Endothelial cell of umbilical vein (primary cell): Measurements from ENCODE around the gene CUL2. TPM values are rescaled to one million over a fixed set of nuclear protein-coding genes. Genes with fewer than 3 reads are reported as not detected.

Experiments
- BruUV-seq: library from RNA; stranded (reverse); fragments of 400-500 nt; replicated peaks from 2 replicates; lab custom pipeline; 2021; lab: Mats Ljungman, UMichigan
- CTCF ChIA-PET: fragments of 300-600, 350-600 bp; sonication (Branson Sonifier 250); formaldehyde crosslinking; loops from one replicate; lab custom pipeline; 2021; ENCODE audit warnings: antibody characterized with exemption, inconsistent platforms; lab: Charles Lee
- POLR2A ChIA-PET: fragments of 300-600, 350-600 bp; sonication (Branson Sonifier 250); formaldehyde crosslinking; loops from one replicate; lab custom pipeline; 2021; ENCODE audit warnings: antibody characterized with exemption, inconsistent platforms; lab: Charles Lee
- DNase-seq: peaks from one replicate; pipeline ENCODE4 v3.0.0-alpha.2; 2011; ENCODE audit warnings: low read depth, low spot score
- FAIRE-seq: peaks from 2 replicates; lab custom pipeline; 2011; peaks lifted over from hg19 to GRCh38; lab: Jason Lieb, UNC
- H2AFZ ChIP-seq: 2 replicates; pipeline ENCODE4 v1.6.0; 2012; ENCODE audit warnings: low read depth, low read length, control low read depth, inconsistent platforms
- H3K27ac ChIP-seq: 2 replicates; pipeline ENCODE4 v1.5.1; 2011; ENCODE audit warnings: low read depth, mild to moderate bottlenecking, control low read depth, low read length, moderate library complexity; ENCODE audit not compliant: insufficient read depth
- H3K27me3 ChIP-seq, 2 experiments: 2 replicates each; pipeline versions ENCODE4 v1.6.0 to v1.6.1; 2011; ENCODE audit warnings: low read length in 2 of 2, mixed read lengths in 1 of 2; ENCODE audit not compliant: control insufficient read depth in 2 of 2, insufficient read depth in 2 of 2
- H3K36me3 ChIP-seq, 2 experiments: 2 replicates in 1 of 2; 3 replicates in 1 of 2; pipeline ENCODE4 v1.5.1; 2011; ENCODE audit warnings: low read length in 2 of 2, mild to moderate bottlenecking in 1 of 2, moderate library complexity in 1 of 2; ENCODE audit not compliant: control insufficient read depth in 2 of 2, insufficient read depth in 2 of 2; ENCODE audit errors: extremely low read depth in 1 of 2
- H3K4me1 ChIP-seq: 3 replicates; pipeline ENCODE4 v1.5.1; 2011; ENCODE audit warnings: mild to moderate bottlenecking, low read length; ENCODE audit not compliant: control insufficient read depth, insufficient read depth; ENCODE audit errors: extremely low read depth
- H3K4me2 ChIP-seq: 2 replicates; pipeline ENCODE4 v1.6.1; 2011; ENCODE audit warnings: low read length, control low read depth, mixed read lengths; ENCODE audit not compliant: insufficient read depth
- H3K4me3 ChIP-seq, 3 experiments: fragments of 200-600 bp in 1 of 3; sonication (generic), shearing (Covaris generic) in 1 of 3; replicated peaks in 1 of 3; 2 replicates each; pipeline ENCODE4 v1.5.1; 2011 to 2016; ENCODE audit warnings: control low read depth in 3 of 3, low read length in 3 of 3, mild to moderate bottlenecking in 2 of 3, inconsistent platforms in 1 of 3, low read depth in 1 of 3, moderate library complexity in 1 of 3; ENCODE audit not compliant: insufficient read depth in 1 of 3
- H3K79me2 ChIP-seq: 2 replicates; pipeline ENCODE4 v1.6.0; 2012; ENCODE audit warnings: low read length, inconsistent platforms; ENCODE audit not compliant: control insufficient read depth, insufficient read depth
- H3K9ac ChIP-seq: replicated peaks from 2 replicates; pipeline ENCODE3; 2011; ENCODE audit warnings: low read length, control low read depth; ENCODE audit not compliant: insufficient read depth; ENCODE audit errors: extremely low read depth
- H3K9me1 ChIP-seq: replicated peaks from 3 replicates; pipeline ENCODE4 v1.6.0; 2011; ENCODE audit warnings: mild to moderate bottlenecking, low read length; ENCODE audit not compliant: control insufficient read depth, insufficient read depth; ENCODE audit errors: extremely low read depth
- H3K9me3 ChIP-seq: replicated peaks from 2 replicates; pipeline ENCODE4 v1.5.1; 2012; ENCODE audit warnings: low read length, inconsistent platforms; ENCODE audit not compliant: control insufficient read depth, insufficient read depth
- H4K20me1 ChIP-seq: replicated peaks from 2 replicates; pipeline ENCODE3; 2011; ENCODE audit warnings: mild to moderate bottlenecking, low read length; ENCODE audit not compliant: control insufficient read depth, insufficient read depth; ENCODE audit errors: extremely low read depth
- EZH2 ChIP-seq: IDR thresholded peaks from 2 replicates; pipeline ENCODE4 v1.6.1; 2012; ENCODE audit warnings: borderline replicate concordance, low read depth, mild to moderate bottlenecking, moderate library complexity, low read length, inconsistent platforms; ENCODE audit not compliant: severe bottlenecking
- FOS ChIP-seq: IDR thresholded peaks from 2 replicates; pipeline ENCODE4 v1.6.1; 2011; ENCODE audit warnings: mild to moderate bottlenecking, low read length, moderate library complexity, borderline replicate concordance; ENCODE audit not compliant: insufficient read depth
- GATA2 ChIP-seq: IDR thresholded peaks from 2 replicates; pipeline ENCODE4 v1.7.0; 2011; ENCODE audit warnings: low read depth, mild to moderate bottlenecking, moderate library complexity, mixed read lengths, low read length; ENCODE audit not compliant: insufficient read length, insufficient read depth
- JUN ChIP-seq: IDR thresholded peaks from 2 replicates; pipeline ENCODE4 v1.6.1; 2011; ENCODE audit warnings: borderline replicate concordance, low read depth; ENCODE audit not compliant: insufficient read length, insufficient read depth
- MYC ChIP-seq: IDR thresholded peaks from one replicate; pipeline ENCODE4 v1.6.1; 2011; ENCODE audit warnings: mild to moderate bottlenecking, low read depth, low read length
- POLR2A ChIP-seq: IDR thresholded peaks from 2 replicates; pipeline ENCODE4 v1.6.1; 2012; ENCODE audit warnings: low read depth, mild to moderate bottlenecking, control low read depth, low read length
- dilution Hi-C: fragments of 300-500 bp; cut with MboI; formaldehyde crosslinking; loops from one replicate; pipeline ENCODE4 v1.15.0; 2019; ENCODE audit warnings: low sequenced_read_pairs; ENCODE audit not compliant: extremely low pct_ligation_motif_present
- intact Hi-C: fragments of 100-400 bp; cut with micrococcal nuclease; formaldehyde crosslinking; loops from one replicate; pipeline ENCODE4 v1.10.0; 2022
- polyA plus RNA-seq, 4 experiments: library from polyadenylated mRNA; depleted of rRNA in 3 of 4; stranded (reverse) in 3 of 4; unstranded in 1 of 4; fragments of >200 nt; gene quantifications; 2 replicates each; pipeline versions ENCODE4 v1.2.1 to v1.2.3, GENCODE V29; 2011 to 2012; ENCODE audit warnings: missing spikeins in 1 of 4
- total RNA-seq: library from RNA; stranded (reverse); gene quantifications from 2 replicates; pipeline ENCODE4 v1.2.3, GENCODE V29; 2021
- TF ChIP-seq, protein P1 (sequence below), 2 donors: IDR thresholded peaks; 1 replicate in 1 of 2; 2 replicates in 1 of 2; pipeline ENCODE4 v1.5.1; 2011; ENCODE audit warnings: low read length in 2 of 2, mild to moderate bottlenecking in 2 of 2, moderate library complexity in 2 of 2, control low read depth in 1 of 2, inconsistent platforms in 1 of 2, low read depth in 1 of 2; ENCODE audit not compliant: insufficient read depth in 1 of 2; ENCODE audit errors: extremely low read depth in 1 of 2
- TF ChIP-seq, protein P2 (sequence below): IDR thresholded peaks from 2 replicates; pipeline ENCODE4 v1.6.1; 2011; ENCODE audit not compliant: insufficient read depth, insufficient read length

Gene CUL2
- total and polyA plus RNA-seq, 2 donors (not counting 3 experiments of a cell fraction or from before 2014, with no cell fraction given) = 11.6 to 45.3 TPM

DNA sequence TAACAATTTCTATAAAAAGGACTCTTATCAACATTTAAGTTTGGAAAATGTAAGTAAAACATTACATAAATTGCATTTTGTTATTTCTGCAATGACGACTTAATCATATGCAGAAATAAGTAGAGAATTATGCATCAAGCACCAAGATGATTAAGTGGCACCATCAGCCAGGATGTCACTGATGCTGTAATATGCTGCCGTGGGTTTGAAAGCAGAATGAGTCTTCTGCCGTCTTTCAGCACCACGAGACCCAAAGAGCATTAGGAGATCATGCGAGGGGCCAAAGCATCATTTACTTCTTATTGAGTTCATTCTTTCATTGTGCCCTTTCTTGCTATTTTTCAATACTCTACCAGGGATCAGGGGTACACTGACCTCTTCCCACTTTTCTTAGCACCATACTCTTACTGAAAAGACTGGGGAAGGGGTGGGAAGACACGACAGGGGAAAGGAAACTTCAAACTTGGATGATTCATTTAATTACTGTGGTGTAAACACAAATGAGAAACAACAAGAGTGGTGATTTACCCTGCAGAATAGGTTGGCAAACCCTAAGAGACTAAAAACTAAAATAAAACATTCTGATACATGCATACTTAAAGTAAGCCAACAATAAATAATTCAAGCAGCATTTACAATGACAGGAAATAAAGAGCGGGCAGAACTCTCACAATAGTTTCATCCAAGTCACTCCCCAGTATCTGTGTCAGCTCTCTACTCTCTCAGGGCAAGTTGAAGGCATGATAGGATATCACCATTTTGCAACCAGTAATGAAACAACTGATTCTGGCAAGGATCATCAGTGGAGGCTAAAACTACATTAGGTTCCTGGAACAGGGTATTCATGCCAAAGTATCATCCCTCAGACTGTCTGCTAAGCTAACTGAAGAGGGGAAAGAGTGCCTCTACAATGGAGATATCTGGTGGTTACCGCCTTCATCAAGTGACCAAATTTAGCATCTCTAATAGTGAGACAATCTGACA lies 70.8 kb downstream of the CUL2 start:
- dilution Hi-C loops (no loop called here), intact Hi-C loops (no loop called here)
- Histone ChIP-seq H3K36me3 (peaks cover 0 to 8% of the 10 kb centered on the region in 2 experiments), H4K20me1 (no peaks in the 10 kb centered on the region), H3K9me1 (no peaks in the 10 kb centered on the region), H3K79me2 (no peaks in the 10 kb centered on the region), H3K4me3 (no peak overlapping the region), H3K9me3 (no peaks in the 10 kb centered on the region), H3K9ac (no peak overlapping the region), H3K27me3 (no peaks in the 10 kb centered on the region), H3K4me2 (no peak overlapping the region), H2AFZ (no peak overlapping the region), H3K4me1 (no peaks in the 10 kb centered on the region), H3K27ac (no peak overlapping the region)
- FAIRE-seq = no peak
- no peak for TF ChIP-seq GATA2
- no peak for TF ChIP-seq POLR2A
- TF ChIP-seq FOS = no peak
- no peak for TF ChIP-seq MYC
- TF ChIP-seq, protein P1, sequence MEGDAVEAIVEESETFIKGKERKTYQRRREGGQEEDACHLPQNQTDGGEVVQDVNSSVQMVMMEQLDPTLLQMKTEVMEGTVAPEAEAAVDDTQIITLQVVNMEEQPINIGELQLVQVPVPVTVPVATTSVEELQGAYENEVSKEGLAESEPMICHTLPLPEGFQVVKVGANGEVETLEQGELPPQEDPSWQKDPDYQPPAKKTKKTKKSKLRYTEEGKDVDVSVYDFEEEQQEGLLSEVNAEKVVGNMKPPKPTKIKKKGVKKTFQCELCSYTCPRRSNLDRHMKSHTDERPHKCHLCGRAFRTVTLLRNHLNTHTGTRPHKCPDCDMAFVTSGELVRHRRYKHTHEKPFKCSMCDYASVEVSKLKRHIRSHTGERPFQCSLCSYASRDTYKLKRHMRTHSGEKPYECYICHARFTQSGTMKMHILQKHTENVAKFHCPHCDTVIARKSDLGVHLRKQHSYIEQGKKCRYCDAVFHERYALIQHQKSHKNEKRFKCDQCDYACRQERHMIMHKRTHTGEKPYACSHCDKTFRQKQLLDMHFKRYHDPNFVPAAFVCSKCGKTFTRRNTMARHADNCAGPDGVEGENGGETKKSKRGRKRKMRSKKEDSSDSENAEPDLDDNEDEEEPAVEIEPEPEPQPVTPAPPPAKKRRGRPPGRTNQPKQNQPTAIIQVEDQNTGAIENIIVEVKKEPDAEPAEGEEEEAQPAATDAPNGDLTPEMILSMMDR (IDR thresholded peaks at IDR 0.05; ENCODE audit: extremely low read depth in 1 of 2, insufficient read depth in 1 of 2, low read depth in 1 of 2, low read length in 2 of 2) = no peak
- TF ChIP-seq EZH2 = no peak
- TF ChIP-seq, protein P2, sequence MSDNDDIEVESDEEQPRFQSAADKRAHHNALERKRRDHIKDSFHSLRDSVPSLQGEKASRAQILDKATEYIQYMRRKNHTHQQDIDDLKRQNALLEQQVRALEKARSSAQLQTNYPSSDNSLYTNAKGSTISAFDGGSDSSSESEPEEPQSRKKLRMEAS = no peak
- no peak for TF ChIP-seq JUN
- no TSS peak for BruUV-seq
- POLR2A ChIA-PET = no interaction called here
- no peak for DNase-seq
- CTCF ChIA-PET = interaction anchor here (1.5 to 3.2 kb wide), 3 partner anchors 8 to 295 kb away, joined by 3 to 19 read pairs (median 7); no protein-coding TSS in a partner anchor
